ENCODE results near the gene CARNS1.

GRCh38 chr11:67466367-67466766 is 50.9 kb downstream of the CARNS1 start:
- TF ChIP-seq, protein P1, sequence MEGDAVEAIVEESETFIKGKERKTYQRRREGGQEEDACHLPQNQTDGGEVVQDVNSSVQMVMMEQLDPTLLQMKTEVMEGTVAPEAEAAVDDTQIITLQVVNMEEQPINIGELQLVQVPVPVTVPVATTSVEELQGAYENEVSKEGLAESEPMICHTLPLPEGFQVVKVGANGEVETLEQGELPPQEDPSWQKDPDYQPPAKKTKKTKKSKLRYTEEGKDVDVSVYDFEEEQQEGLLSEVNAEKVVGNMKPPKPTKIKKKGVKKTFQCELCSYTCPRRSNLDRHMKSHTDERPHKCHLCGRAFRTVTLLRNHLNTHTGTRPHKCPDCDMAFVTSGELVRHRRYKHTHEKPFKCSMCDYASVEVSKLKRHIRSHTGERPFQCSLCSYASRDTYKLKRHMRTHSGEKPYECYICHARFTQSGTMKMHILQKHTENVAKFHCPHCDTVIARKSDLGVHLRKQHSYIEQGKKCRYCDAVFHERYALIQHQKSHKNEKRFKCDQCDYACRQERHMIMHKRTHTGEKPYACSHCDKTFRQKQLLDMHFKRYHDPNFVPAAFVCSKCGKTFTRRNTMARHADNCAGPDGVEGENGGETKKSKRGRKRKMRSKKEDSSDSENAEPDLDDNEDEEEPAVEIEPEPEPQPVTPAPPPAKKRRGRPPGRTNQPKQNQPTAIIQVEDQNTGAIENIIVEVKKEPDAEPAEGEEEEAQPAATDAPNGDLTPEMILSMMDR (IDR thresholded peaks at IDR 0.05; ENCODE audit: insufficient read depth, low read length, poor library complexity, severe bottlenecking): no peak
- TF ChIP-seq EZH2phosphoT487 (conservative IDR thresholded peaks at IDR 0.05; ENCODE audit: low read length): no peak

All from SU-DHL-6 (cell line).